BE2C (cell line): ENCODE measurements around the gene MTMR6.

Source experiments
- DNase-seq: peaks from one replicate; pipeline ENCODE4 v3.0.0-alpha.2; 2020
- H3K27me3 ChIP-seq: fragments of 250-450 bp; sonication (Bioruptor Pico); 2 replicates; pipeline ENCODE4 v1.5.1; 2020; ENCODE audit warnings: mild to moderate bottlenecking
- H3K36me3 ChIP-seq: fragments of 250-450 bp; sonication (Bioruptor Pico); 2 replicates; pipeline ENCODE4 v1.5.1; 2020; ENCODE audit warnings: mild to moderate bottlenecking
- H3K4me1 ChIP-seq: fragments of 250-450 bp; sonication (Bioruptor Pico); 2 replicates; pipeline ENCODE4 v1.5.1; 2020
- H3K4me3 ChIP-seq: 2 replicates; pipeline ENCODE4 v1.5.1; 2011; ENCODE audit warnings: low read depth, low read length
- H3K9me3 ChIP-seq: fragments of 250-450 bp; sonication (Bioruptor Pico); 2 replicates; pipeline ENCODE4 v1.5.1; 2020
- CTCF ChIP-seq: IDR thresholded peaks from 2 replicates; pipeline ENCODE4 v1.5.1; 2012; ENCODE audit warnings: mild to moderate bottlenecking, low read depth, low read length

MTMR6 gene

GRCh38 chr13:25248071-25248470 lies 39.2 kb downstream of the MTMR6 start:
- DNase-seq, result no peak
- no peak overlapping the region for H3K4me3 ChIP-seq
- H3K27me3 ChIP-seq, result no peaks in the 10 kb centered on the region
- H3K36me3 ChIP-seq, result peaks cover 6% of the 10 kb centered on the region; the same call in 1 of the 2 replicates
- no peak for TF ChIP-seq CTCF
- H3K4me1 ChIP-seq, result no peaks in the 10 kb centered on the region
- no peaks in the 10 kb centered on the region; the same call in 1 of the 2 replicates for H3K9me3 ChIP-seq

DNA sequence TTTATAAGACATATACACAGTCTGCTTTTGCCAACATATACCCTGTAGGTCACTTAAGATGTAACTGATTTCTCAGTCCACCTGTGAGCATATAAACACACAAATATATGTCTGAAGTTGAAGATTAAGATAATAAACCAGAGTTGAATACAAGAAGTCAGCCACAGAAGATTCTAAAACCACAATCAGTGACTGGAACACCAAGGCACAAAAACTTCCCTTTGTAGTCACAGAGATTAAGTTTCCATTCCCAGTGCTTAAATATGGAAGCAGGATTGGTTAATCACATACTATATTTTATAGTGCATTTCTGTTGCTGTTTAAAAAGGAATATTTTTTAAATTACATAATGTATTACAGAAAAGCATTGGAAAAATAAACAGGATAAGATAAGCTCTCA lies 39.9 kb downstream of the MTMR6 start:
- Histone ChIP-seq H3K36me3 (peaks cover 6% of the 10 kb centered on the region; the same call in 1 of the 2 replicates), H3K4me3 (no peak overlapping the region), H3K27me3 (no peaks in the 10 kb centered on the region), H3K9me3 (no peaks in the 10 kb centered on the region; the same call in 1 of the 2 replicates), H3K4me1 (no peaks in the 10 kb centered on the region)
- no peak for DNase-seq
- TF ChIP-seq CTCF, result no peak

DNA sequence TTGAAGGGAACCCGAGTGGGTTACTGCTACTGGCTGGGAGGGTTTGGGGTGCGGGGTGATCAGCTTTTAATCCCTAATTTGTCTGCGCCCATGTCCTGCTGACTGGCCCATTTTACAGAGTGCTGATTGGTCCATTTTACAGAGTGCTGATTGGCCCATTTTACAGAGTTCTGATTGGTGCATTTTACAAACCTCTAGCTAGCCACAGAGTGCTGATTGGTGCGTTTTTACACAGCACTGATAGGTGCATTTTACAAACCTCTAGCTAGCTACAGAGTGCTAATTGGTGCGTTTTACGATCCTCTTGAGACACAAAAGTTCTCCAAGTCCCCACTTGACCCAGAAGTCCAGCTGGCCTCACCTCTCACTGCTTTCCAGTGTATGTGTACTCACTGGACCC lies 43.2 kb downstream of the MTMR6 start:
- no peaks in the 10 kb centered on the region for H3K27me3 ChIP-seq
- no peaks in the 10 kb centered on the region; the same call in 1 of the 2 replicates for H3K9me3 ChIP-seq
- DNase-seq, result no peak
- no peaks in the 10 kb centered on the region for H3K4me1 ChIP-seq
- no peak for TF ChIP-seq CTCF
- no peak overlapping the region for H3K4me3 ChIP-seq
- H3K36me3 ChIP-seq, result no peaks in the 10 kb centered on the region

GRCh38 chr13:25242956-25243355 lies 44.3 kb downstream of the MTMR6 start:
- no peak for DNase-seq
- no peak overlapping the region for H3K4me3 ChIP-seq
- no peak for TF ChIP-seq CTCF
- no peaks in the 10 kb centered on the region for H3K27me3 ChIP-seq
- no peaks in the 10 kb centered on the region for H3K4me1 ChIP-seq
- no peaks in the 10 kb centered on the region for H3K36me3 ChIP-seq
- no peaks in the 10 kb centered on the region; the same call in 1 of the 2 replicates for H3K9me3 ChIP-seq

GRCh38 chr13:25241007-25241406 lies 46.3 kb downstream of the MTMR6 start:
- no peaks in the 10 kb centered on the region for H3K36me3 ChIP-seq
- no peaks in the 10 kb centered on the region for H3K27me3 ChIP-seq
- no peak for TF ChIP-seq CTCF
- DNase-seq, result no peak
- H3K4me1 ChIP-seq, result no peaks in the 10 kb centered on the region
- no peak overlapping the region for H3K4me3 ChIP-seq
- H3K9me3 ChIP-seq, result no peaks in the 10 kb centered on the region; the same call in 1 of the 2 replicates

- no peak for TF ChIP-seq CTCF
- DNase-seq, result no peak
- H3K4me3 ChIP-seq, result no peak overlapping the region
- H3K4me1 ChIP-seq, result no peaks in the 10 kb centered on the region
- no peaks in the 10 kb centered on the region for H3K27me3 ChIP-seq
- H3K9me3 ChIP-seq, result no peaks in the 10 kb centered on the region
- no peaks in the 10 kb centered on the region for H3K36me3 ChIP-seq
These were observed 50.2 kb downstream of the MTMR6 start for GRCh38 chr13:25237083-25237482.
